GM18951 (cell line): ENCODE results near the gene FUT8.
A peak's percentile ranks its signal among the peaks of the same experiment; 100 is the strongest.

ENCODE experiments used
- POLR2A ChIP-seq: IDR thresholded peaks from 4 replicates; pipeline ENCODE4 v1.6.1; 2011; ENCODE audit warnings: mild to moderate bottlenecking; ENCODE audit not compliant: insufficient read length, insufficient read depth; ENCODE audit errors: extremely low read depth
- in situ Hi-C: fragments of 300-500 bp; cut with MboI; formaldehyde crosslinking; loops from one replicate; pipeline ENCODE4 v1.12.0; 2022; ENCODE audit warnings: low sequenced_read_pairs, mixed read lengths, inconsistent platforms; ENCODE audit not compliant: unreplicated experiment

The FUT8 gene

DNA sequence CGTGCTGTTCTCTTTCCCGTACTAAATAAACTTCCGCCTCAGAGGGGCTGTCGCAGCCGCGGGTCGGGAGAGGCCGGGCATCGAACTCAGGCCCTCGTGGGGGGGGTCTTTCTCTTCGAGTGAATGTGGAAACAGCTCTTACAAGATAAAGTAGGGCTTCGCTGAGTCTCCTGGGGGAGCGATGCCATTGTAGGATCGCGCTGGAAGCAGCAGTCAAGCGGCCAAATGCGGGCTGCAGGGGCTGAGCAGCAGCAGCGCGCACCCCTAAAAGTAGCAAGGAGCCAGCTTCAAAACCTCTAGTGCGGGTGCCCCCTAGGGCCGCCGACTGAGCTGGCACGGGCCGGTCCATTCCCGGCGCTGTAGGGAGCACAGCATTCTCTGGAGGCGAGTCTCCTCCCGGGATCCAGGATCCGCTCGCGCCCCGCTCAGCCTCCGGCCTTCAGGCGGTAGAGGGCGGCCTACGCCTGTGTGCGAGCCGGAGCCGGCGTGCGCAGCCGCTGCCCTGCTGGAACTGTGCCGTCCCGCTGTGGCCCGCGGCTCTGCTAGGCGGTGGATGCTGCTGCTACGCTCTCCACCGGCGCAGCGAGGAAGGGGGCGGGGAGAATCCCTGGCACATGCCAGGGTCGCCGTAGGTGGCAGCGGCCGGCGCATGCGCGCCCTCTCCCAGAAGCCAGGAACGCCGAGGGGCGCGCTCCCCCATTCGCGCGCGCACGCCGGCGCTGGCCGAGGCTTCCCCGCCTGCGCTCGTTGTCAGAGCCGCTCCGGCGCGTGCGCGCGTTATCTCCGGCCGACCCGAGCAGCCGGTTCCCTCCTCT is at the start of gene FUT8:
Gene FUT8, plus strand, starts transcription at position 699 of the 815 bp plus-strand sequence. CDS start 148,834 bp downstream, outside the sequence.
- in situ Hi-C loops = loop anchor here (10.0 to 25.0 kb wide), 3 partner anchors 413 to 650 kb away; no protein-coding TSS in a partner anchor
- TF ChIP-seq POLR2A = peak; percentile 88

DNA sequence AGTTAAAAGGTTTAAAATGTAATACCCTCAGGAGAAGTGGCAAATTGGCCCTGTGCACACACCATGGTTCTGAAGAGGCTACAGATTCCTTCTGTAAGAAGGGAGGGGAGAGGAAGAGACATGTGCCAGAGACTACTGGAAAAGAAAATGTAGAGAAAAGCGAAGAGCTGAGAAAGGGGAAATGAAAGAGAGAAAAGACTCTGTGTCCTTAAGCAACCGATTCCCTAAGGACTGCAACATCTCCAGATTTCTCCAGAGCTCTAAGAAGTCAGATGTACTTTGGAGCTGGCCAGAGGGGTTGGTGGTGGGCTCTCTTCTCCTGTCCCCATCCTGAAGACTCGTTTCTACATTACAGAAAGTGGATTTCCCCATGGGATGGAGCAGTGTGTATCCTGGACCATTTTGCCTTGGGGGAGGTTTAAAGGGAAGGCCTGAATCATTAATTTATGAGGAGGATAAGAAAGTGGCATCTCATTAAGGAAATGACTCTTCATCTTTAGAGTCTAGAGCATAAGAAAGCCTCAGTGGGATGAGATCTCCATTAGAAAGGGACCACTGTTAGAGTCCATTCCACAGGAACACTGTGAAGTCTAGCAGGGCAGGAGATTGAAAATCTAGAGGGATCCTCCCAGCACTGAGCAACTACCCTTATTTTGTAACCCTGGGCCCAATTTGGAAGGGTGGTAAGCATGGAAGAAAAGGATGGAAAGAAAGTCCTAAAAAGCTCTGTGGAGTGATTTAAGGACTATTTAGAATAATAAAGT is 45.5 kb upstream of the FUT8 start:
- in situ Hi-C loops = no loop called here
- TF ChIP-seq POLR2A = no peak

GRCh38 chr14:65369560-65369959 is 43.0 kb upstream of the FUT8 start:
- in situ Hi-C loops = no loop called here
- no peak for TF ChIP-seq POLR2A

DNA sequence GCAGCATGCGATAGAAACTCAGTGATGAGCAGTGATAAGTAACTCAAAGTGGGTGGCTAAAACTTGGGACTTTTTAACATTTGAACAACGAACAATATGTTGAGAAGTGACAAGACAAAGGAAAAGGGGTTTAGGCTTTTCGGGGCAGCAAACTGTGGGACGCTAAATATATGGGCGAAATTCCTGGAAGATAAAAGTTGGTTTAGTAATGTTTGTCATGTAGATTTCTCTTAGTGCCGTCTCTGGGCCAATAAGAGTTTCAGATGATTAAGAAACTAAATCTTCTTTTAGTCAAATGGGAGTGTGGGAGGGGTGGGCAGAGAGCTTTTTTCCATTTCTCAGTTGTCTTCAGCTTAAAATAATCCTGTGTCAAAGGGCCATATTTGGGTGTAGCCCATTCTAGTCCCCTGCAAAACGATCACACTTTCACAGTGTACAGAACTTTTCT is 41.7 kb upstream of the FUT8 start:
- no peak for TF ChIP-seq POLR2A
- in situ Hi-C loops = no loop called here

GRCh38 chr14:65371784-65372183 is 40.7 kb upstream of the FUT8 start:
- in situ Hi-C loops = no loop called here
- TF ChIP-seq POLR2A = no peak

GRCh38 chr14:65373016-65373670 is 39.4 kb upstream of the FUT8 start:
- in situ Hi-C loops = no loop called here
- no peak for TF ChIP-seq POLR2A

GRCh38 chr14:65373671-65374039 is 38.9 kb upstream of the FUT8 start:
- in situ Hi-C loops = no loop called here
- TF ChIP-seq POLR2A = no peak

GRCh38 chr14:65377576-65377975 is 35.0 kb upstream of the FUT8 start:
- in situ Hi-C loops = no loop called here
- TF ChIP-seq POLR2A = no peak

- TF ChIP-seq POLR2A = no peak
- in situ Hi-C loops = no loop called here
These were observed 29.9 kb upstream of the FUT8 start for GRCh38 chr14:65382586-65382985.

GRCh38 chr14:65387171-65387570 is 25.4 kb upstream of the FUT8 start:
- TF ChIP-seq POLR2A = no peak
- in situ Hi-C loops = no loop called here

DNA sequence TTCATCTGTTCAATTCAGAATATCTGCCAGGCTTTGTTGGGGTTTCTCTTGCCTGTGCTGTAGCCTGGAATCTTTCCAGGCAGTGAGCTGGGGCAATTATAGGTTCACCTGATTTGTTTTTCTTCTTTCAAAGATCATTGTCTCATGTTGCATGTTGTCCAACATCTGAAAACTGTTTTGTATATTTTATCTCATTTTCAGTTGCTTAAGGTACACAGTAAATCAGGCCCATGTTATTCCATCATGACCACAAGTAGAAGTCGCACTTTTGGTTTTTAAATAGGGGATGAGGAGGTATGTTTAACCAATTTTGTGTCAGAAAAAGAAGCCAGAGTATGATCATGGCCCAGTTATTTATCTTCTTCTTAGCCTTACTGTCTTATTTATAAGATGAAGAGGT is 24.9 kb upstream of the FUT8 start:
- TF ChIP-seq POLR2A = no peak
- in situ Hi-C loops = no loop called here

DNA sequence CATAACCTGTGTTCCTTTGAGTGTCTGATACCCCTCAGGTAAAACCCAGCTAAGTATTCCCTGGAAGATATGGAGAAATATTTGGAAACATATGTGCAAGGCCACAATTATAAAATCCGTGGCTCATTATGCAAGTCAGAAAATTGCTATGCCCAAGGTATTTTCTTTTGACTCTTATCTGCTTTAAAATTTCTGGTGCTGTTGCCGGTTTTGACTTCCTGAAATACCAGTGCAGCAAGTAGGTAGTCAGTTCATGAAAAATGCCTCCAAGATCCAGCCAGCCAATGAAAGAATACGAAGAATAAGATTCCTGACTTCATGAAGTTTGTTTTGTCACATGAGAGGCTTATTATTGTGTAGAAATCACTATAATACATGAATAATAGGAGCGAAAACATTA is 20.2 kb upstream of the FUT8 start:
- TF ChIP-seq POLR2A = no peak
- in situ Hi-C loops = no loop called here
